Sciatic nerve (tissue), 2 donors: ENCODE results near the gene RPL26. TPM values are rescaled to one million over a fixed set of nuclear protein-coding genes. Genes with fewer than 3 reads are reported as not detected.
"Not testable (repeated sequence)": the region's sequence is repeated elsewhere in the genome, so short reads cannot be mapped to it uniquely, and the experiment has no call there.

ENCODE experiments used
- ATAC-seq: fragments of 200-7000 bp; cut with Tn5 transposase; one replicate; pipeline ENCODE4 v1.9.1; 2020; ENCODE audit warnings: mild to moderate bottlenecking, moderate library complexity
- DNase-seq: peaks from one replicate; pipeline ENCODE4 v3.0.0-alpha.2; 2020; ENCODE audit warnings: low spot score
- intact Hi-C: fragments of 100-400 bp; cut with DNase I; formaldehyde crosslinking; loops from one replicate; pipeline ENCODE4 v1.14.2; 2022
- total RNA-seq: library from RNA; stranded (reverse); fragmentation: NEBNext Ultra II Directional; extraction: Animal tissue kit (Norgen Biotek cat#: 25700); gene quantifications from one replicate; pipeline ENCODE4 v1.2.1, GENCODE V29; 2021
- donor health status: DM: no; HTN: no; CAD: no.
- donor health status: DM: no; HTN: no; CAD: no.

RPL26 gene
- total RNA-seq, 1 donor from 2014 or later, result 1,229 TPM

- DNase-seq (no peak), ATAC-seq (no peak)
- intact Hi-C loops, result no loop called here
Observed at GRCh38 chr17:8401107-8401506, 18.1 kb upstream of the RPL26 start.

- intact Hi-C loops, result no loop called here
- DNase-seq, result no peak
- ATAC-seq, result no peak
Observed at GRCh38 chr17:8398980-8399379, 16.0 kb upstream of the RPL26 start.

GRCh38 chr17:8397636-8398035 is 14.6 kb upstream of the RPL26 start, which contains the start of gene RNF222:
RNF222 (minus strand) TSS chr17:8397827; CDS start chr17:8393461, 4,366 bp downstream.
- ATAC-seq, result no peak

GRCh38 chr17:8394497-8394896 is 11.5 kb upstream of the RPL26 start:
- intact Hi-C loops, ATAC-seq, DNase-seq: not testable (repeated sequence)

More at GRCh38 chr17:8397636-8398035, 14.6 kb upstream of the RPL26 start, which contains the start of gene RNF222:
- DNase-seq, result no peak
- intact Hi-C loops, result no loop called here

- DNase-seq (no peak), ATAC-seq (no peak)
- intact Hi-C loops, result no loop called here
Observed at GRCh38 chr17:8393470-8394231, 10.7 kb upstream of the RPL26 start.

- DNase-seq (peak; percentile 53), ATAC-seq (no peak)
- intact Hi-C loops, result no loop called here
Observed at GRCh38 chr17:8392674-8393469, 9.9 kb upstream of the RPL26 start.

- DNase-seq, result peak; percentile 51
- no peak for ATAC-seq
- intact Hi-C loops, result no loop called here
Observed at GRCh38 chr17:8392274-8392673, 9.3 kb upstream of the RPL26 start.

- ATAC-seq (no peak), DNase-seq (peak; percentile 42)
- intact Hi-C loops, result no loop called here
Observed at GRCh38 chr17:8391711-8392110, 8.7 kb upstream of the RPL26 start.

- DNase-seq (no peak), ATAC-seq (no peak)
- intact Hi-C loops, result no loop called here
Observed at GRCh38 chr17:8387914-8388651, 5.1 kb upstream of the RPL26 start.

GRCh38 chr17:8386841-8387240 is 3.8 kb upstream of the RPL26 start:
- peak; percentile 39 for DNase-seq

GRCh38 chr17:8384801-8385378 is 1.9 kb upstream of the RPL26 start:
- intact Hi-C loops, result no loop called here
- ATAC-seq, result no peak
- no peak for DNase-seq

More at GRCh38 chr17:8386841-8387240, 3.8 kb upstream of the RPL26 start:
- intact Hi-C loops, result no loop called here
- no peak for ATAC-seq

- DNase-seq, result no peak
- intact Hi-C loops, result no loop called here
- no peak for ATAC-seq
Observed at GRCh38 chr17:8382880-8383142, 182 bp downstream of the RPL26 start.

GRCh38 chr17:8382052-8382879 is 727 bp downstream of the RPL26 start:
- DNase-seq, result no peak
- no peak for ATAC-seq
- intact Hi-C loops, result no loop called here

- intact Hi-C loops, result no loop called here
- DNase-seq (no peak), ATAC-seq (no peak)
Observed at GRCh38 chr17:8380049-8380448, 2.9 kb downstream of the RPL26 start.

- DNase-seq, ATAC-seq, intact Hi-C loops: not testable (repeated sequence)
Observed at GRCh38 chr17:8378117-8378516, 4.9 kb downstream of the RPL26 start.

- ATAC-seq (no peak), DNase-seq (no peak)
- intact Hi-C loops, result no loop called here
Observed at GRCh38 chr17:8377422-8377821, 5.6 kb downstream of the RPL26 start.

GRCh38 chr17:8376271-8377067 is 6.5 kb downstream of the RPL26 start, which contains the start of gene KRABD2:
KRABD2 (minus strand) TSS chr17:8376704.
- intact Hi-C loops, result no loop called here
- ATAC-seq, result peak; percentile 98
- DNase-seq, result peak; percentile 93
